ENCODE results near the gene KANSL1. TPM values are rescaled to one million over a fixed set of nuclear protein-coding genes. Genes with fewer than 3 reads are reported as not detected.

KANSL1 gene
- total RNA-seq, 1 donor from 2014 or later: 100 TPM

DNA sequence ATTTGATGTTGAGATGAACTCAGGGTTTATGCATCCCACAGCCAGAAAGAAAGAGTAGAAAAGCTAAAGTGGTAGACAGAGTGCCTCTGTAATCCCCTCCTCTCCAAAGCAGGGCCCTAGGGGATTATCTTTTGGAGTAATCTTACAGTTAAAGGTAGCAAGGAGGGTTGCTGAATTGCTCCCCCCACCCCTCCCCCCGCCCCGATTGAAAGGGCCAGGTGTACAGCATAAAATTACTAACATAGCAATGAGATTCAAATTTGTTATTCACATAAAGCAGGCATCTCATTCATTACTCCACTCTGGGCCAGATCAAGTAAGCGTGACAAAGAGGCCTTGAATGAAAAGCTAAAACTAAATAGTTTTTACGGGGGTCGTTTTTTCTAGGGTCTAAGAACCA lies 121.4 kb downstream of the KANSL1 start:
- peak; percentile 26 for DNase-seq

DNA sequence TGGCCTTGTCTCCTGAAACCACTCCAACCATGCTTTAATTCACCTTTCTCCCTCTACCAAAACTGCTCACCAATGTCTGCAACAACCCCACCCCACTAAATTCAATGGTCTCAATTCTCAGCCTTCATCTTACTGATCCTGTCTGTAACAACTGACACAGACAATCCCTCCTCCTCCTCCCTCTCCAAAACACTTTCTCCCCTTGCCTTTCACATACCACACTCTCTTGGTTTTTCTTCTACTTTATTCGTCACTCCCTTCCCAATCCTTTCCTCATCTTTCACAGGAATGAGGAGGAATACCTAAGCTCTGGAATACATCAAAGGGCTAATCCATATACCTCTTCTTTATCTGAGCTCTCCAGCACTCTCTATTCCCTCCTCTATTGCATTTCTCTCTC lies 128.8 kb downstream of the KANSL1 start:
- DNase-seq: no peak

DNA sequence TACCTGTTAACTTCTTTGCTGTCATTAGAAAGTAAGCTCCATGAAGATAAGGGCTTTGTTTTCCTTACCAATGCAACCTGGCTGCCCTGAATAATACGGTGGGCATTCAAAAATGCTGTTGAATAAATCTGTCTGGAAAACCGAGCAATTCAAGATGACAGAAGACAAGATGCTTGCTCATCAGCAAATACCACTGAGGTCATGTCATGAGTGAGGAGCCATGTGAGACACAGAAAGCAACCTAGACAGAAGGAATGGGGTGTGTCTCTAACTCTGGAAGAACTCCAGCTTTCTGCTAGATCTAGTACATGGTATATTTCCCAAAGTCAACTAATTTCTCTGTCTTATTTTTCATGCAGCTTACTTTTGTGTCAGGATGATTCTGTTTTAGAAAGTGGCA lies 130.0 kb downstream of the KANSL1 start:
- DNase-seq: peak; percentile 27

DNA sequence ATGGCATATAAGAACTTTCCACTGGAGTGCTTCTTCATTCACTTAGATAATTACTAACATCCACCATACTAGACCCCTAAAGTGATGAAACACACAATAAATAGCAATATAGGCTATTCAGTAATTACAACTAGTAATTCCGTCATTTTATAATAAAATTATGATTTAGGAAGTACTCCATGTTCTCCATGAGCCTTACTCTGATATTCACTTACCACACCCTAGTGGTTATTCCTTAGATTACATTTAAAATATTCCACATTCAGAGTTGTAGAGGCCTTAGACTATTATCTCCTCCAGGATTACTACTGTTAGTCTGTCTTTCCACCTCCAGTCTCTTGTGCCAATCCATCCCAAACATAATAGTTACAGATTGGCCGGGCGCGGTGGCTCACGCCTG lies 131.8 kb downstream of the KANSL1 start:
- DNase-seq: no peak

DNA sequence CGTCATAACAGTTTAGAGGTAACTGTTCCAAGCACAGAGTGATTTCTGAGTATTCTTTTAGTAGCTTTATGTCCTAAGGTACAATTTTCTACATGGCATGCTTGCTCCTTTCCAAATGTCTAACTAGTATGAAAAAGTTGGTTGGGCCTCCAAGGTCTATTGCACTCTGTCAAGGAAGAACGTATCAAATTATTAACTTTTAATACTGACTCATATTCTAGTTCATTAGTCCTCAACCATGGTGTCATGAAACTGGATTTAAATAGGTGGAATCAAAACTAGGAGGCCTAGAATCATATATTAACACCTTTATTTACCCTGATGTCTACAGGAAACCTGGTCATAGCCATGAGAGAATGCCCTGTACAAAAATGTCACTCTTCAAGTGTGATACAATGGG lies 132.8 kb downstream of the KANSL1 start:
- DNase-seq: no peak

DNA sequence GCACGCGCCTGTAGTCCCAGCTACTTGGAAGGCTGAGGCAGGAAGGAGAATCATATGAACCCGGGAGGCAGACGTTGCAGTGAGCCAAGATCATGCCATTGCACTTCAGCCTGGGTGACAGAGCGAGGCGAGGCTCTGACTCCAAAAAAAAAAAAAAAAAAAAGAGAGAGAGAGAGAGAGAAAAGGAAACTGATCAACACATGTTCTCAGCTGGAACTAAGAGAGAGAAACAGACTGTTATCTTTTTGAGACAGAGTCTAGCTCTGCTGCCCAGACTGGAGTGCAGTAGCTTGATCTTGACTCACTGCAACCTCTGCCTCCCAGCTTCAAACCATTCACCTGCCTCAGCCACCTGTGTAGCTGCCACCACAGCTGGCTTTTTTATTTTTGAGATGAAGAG lies 133.7 kb downstream of the KANSL1 start:
- no peak for DNase-seq

DNA sequence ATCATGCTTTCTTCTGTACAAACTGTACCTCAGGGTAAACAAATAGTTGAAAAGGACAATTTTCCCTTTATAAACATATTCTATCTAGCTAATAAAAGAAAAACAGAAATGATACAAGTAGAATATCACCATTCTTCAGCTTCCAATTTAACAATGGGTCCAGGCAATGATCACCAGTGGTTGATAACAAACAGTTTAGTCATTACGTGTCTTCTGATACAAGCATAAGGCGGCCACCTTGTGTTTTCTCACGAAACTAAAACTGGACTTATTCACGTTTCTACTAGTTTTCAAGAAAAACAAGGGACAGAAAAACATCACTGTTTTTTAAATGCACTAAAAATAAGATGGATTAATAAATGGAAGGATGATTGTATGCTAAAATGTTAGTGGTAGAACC lies 135.9 kb downstream of the KANSL1 start:
- DNase-seq: no peak

DNA sequence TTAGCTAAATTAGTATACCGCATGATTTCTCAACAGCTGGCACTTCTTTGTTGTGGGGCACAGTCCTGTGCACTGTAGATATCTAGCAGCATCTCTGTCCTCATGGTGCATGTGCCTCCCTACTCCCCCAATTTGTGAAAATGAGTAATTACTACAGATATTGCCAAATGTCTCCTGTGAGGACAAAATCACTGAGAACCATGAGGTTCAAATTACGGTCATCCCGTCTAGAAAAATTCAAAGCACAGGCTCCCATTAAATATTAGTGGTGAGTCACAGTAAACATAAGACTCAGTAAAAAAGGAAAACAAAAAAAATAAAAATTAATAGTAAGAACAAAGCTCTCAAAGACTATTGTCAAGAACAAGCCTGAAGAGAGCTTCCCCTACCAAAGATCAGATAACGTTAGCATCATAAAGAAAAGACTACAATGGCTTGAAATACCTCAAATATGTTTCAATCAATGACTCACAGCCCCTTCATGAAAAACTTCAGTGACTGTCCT lies 136.4 kb downstream of the KANSL1 start:
- no peak for DNase-seq

DNA sequence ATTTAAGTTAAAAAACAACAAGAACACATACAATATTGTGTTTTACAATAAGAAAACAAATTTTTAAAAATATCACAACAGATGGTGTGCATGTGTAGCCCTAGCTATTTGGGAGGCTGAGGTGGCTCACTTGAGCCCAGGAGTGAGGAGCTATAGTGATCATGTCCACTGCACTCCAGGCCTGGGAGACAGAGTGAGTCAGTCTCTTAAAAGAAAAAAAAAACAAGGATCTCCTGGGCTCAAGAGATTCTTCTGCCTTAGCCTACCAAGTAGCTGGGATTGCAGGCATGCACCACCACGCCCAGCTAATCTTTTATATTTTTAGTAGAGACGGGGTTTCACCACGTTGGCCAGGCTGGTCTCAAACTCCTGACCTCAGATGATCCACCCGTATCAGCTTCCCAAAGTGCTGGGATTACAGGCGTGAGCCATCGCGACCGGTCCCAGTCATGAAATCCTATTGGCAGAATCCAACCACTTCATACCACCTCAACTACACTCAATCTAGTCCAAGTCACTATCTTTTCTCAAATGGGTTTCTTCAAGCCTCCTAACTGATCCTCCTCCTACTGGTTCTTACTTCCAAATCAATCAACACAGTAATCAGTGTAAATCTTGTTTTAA lies 139.2 kb downstream of the KANSL1 start:
- no peak for DNase-seq

DNA sequence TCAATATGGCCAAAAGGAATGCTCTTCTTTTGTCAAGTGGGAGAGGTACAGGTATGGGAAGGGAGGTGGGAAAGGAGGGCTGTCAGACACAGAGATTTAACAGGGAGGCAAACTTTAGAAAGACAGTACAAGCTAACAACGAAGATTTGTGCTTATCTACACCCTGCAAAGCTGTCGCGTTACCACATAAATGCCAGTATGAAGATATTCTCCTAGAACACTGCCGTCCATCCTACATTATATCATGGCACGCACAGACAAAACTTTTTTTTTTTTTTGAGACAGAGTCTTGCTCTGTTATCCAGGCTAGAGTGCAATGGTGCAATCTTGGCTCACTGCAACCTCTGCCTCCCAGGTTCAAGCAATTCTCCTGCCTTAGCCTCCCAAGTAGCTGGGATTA lies 143.6 kb downstream of the KANSL1 start:
- DNase-seq: no peak

DNA sequence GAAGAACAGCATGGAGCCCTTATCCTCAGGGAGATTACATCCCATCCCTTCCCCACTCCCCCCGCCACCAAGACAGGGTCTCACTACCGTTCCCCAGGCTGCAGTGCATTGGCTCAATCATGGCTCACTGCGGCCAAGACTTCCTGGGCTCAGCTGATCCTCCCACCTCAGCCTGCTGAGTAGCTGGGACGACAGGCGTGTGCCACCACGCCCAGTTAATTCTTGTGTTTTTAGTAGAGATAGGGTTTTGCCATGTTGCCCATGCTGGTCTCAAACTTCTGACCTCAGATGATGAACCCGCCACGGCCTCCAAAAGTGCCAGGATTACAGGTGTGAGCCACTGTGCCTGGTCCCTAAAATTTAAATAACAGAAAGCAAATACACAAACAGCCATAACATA lies 145.4 kb downstream of the KANSL1 start:
- no peak for DNase-seq

DNA sequence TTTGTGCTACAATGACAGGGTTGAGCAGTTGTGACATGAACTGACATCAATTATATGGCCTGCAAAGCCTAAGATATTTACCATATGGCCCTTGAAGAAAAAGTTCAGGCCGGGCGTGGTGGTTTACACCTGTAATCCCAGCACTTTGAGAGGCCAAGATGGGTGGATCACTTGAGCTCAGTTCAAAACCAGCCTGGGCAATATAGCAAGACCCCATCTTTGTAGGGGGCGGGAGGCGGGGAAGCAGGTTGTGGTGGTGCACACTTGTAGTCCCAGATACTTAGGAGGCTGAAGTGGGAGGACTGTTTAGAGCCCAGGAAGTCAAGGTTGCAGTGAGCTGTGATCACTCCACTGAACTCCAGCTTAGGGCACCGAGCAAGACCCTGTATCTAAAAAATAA lies 145.8 kb downstream of the KANSL1 start:
- no peak for DNase-seq

DNA sequence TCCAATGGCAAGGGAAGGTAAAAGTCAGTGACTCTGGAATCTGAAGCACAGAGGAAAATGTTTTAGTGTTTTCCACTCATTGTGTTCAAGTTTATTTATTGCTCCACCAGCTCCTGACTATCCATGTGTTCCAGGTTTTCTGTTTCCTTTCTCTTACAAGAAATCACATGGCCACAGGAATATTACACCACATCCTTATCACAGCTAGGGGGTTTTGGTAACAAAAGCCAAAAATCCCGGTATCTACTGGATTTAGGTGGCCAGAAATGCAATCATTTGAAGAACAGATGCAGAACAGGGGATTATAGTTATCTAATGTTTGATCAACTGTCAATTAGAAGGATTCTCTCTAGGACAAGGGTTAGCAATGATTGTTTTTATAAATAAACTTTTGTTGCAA lies 146.3 kb downstream of the KANSL1 start:
- DNase-seq: no peak

DNA sequence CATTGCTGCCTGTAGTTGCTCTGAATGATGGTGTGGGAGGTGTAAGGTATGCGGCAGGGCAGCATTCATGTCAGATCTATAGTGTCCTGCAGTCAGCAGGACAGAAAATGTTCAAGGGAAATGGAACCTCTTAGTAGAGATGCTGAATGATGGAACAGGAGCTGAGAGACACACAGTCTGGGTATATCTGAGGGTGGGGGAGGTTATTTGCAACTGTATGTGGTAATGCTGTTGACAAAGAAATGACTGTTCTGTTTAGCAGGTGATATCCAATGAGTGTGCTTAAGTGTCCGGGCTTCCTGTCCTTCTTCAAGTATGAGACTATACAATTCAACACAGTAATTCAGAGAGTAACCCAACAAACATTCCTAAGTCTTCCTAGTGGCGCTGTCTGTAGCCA lies 147.6 kb downstream of the KANSL1 start:
- no peak for DNase-seq

DNA sequence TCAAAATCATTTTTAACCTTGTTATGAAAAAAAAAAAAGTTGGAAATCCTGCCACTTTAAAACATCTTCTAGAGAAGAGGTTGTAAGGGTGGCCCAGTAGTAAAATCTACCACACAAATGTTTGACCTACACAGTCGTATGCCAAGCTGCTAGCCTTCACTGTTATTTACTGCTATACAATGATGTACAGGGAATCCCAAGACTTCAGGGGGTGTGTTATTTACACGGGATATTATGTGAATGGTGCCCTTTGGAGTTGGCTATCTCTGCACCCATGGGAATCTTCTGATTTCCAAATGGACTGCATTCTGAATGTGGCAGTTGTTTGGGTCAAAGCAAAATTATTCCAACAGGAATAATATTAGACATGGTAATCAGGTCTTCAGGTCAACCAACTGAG lies 148.2 kb downstream of the KANSL1 start:
- no peak for DNase-seq

DNA sequence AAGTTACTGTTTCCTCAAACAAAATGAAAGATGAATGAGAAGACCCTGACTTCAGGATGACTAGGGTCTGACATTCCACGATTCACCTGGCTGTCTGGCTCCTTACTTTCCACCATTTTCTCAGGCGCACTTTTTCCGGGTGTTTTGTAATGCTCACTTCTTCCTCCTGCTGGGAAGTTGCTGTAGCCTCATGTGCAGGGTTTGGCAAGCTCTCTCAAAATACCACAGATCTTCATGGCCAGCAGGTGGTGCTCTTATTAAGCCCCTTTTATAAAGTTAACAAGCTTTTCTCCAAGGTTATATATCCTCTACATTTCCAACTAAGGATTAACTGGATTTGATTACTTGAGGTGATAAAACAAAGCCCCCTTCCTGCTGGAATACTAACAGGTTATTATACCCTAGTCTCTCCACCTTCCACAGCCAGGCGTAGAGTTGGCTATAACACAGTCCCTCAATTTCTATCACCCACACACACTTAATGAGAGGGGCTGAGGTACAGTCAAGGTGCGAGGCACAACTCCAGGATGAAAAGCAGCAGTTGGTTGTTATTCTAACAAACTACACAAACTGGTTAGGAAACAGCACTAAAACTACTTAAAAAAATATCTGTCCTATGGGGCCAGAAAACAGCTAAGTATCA lies 148.8 kb downstream of the KANSL1 start:
- DNase-seq: peak; percentile 91

DNA sequence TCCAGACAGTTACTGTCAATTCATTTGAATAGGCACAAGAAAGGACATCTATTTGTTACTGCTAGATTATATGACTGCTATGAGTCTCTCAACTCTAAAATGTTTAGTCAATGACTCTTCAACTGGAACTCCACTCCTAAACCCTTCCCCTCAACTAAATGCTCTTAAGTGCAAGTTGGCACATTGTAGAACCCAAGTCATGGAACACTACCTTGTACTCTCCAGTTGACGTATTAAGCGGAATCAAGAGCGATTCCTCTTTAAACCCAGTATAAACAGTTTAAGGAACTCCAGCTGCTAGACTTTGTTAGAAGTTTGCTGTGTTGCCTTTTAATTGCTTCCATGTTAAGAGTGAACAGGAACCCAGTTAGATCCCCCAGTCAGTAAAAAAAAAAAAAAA lies 149.6 kb downstream of the KANSL1 start:
- DNase-seq: no peak

DNA sequence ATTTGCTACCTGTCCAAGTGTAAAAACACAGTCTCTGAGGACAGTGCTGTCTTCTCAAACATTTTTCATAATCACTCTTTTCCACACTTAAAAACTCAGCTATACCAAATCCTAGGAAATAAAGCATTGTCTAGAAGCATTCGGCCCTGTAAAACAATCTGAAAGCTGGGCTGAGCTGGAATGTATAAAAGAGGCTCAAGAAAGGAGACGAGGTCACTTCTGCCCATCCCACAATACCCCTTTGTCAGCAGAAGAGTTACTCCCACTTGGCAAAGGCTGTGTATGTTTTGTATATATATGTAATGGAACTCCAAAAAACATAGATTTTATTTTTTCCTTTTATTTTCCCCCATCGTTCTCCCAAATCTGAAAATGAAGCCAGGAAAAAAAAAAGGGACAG lies 150.3 kb downstream of the KANSL1 start:
- no peak for DNase-seq

DNA sequence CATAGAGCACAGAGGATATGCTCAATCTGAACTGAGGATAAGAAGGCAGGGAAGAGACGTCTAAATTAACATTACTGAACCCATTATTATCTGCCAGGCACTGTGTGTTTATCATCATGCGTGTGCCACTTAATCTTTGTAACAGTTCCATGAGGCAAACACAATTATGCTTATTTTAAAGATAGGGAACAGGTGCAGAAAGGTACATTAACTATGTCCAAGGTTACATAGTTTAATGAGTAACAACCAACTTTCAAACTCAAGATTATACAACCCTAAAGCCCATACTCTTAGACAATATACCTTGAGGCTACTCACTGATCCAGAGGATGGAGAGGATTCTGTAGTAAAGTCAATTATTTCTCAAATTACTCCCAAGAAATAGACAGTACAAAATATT lies 151.0 kb downstream of the KANSL1 start:
- DNase-seq: no peak

DNA sequence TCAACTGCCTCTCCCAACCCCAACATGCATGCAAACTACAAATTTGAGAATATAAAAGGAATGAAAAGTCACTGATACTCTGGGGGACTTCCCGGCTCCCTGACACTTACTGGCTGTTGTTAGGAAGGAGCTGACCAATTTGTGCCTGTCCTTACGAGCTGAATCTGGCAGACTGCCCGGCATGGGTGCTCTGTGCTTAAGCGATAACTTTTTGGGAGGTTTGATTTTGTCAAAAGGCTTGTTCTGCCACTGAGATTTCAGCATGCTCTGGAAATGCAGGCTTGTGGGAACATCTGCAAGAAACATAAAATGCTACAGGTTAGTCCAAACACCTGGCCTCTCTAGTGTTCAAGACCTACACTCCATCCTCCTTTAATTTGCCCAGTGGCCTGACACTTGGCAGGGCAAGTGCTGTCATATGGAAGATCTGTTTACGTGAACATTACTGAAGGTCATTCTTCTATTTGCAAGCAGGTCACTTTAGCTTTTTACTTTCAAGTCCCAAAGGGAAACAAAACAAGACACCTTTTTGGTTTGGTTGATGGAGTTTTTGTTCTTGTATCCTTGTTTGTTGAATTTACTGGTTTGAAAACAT lies 153.5 kb downstream of the KANSL1 start:
- no peak for DNase-seq

DNA sequence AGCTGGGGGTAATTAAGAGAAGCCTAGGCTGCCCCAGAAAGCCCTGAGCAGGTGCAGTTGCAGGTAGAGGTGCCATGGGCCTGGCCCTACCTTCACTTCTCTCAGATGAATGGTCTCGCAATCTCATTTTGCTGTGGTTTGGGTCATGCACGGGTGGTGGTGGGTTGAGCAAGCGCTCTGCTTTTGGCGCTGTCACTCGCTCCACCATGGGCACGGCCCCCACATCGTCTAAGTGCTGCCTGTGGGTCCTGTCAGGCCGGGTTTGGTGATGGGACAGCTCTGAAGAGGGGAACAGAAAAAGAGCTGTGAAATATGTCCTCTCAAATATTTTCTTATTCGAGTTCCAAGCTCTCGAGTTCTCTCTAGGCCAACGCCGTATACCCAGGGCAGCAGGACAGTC lies 154.3 kb downstream of the KANSL1 start:
- DNase-seq: no peak

DNA sequence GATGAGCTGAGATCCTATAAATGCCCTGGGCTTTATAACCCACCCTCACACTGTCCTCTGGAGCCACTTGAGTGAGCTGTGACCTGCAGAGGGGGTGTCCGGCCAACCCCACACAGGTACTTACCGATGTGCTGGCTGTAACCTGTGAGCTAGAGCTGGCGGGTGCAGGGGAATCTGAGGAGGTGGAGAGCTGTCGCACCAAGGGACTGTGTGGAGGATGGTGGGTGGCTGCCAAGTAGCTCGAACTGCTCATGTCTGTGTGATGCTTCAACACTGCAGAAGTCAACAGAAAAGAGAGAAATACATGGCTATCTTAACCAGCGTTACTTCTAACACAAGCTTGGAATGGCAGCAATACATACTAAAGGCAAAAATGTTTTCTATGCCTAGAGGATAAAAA lies 154.8 kb downstream of the KANSL1 start:
- DNase-seq: no peak

DNA sequence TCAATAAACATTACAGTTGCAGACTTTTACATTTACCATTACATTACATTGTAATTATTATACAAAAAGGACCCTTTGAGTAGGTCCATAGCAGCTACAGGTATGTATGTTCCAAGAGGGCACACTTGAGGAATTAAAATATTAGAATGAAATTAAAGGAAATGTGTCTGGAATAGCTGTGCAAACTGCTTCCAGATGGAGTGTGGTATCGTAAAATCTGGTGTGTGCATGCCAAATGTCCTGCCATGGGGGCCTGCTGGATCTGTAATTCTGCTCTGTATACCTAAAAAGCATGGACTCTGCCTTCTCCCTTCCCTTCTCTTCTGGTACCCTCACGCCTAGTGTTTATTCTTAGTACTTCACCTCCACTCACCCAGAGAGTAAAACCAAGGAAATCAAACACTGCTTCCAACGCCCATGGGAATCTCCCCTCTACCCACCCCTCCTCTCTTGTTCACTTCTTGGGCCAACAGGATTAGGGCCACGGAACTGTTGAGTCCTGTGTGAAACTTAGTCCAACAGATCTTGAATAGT lies 155.4 kb downstream of the KANSL1 start:
- DNase-seq: no peak

DNA sequence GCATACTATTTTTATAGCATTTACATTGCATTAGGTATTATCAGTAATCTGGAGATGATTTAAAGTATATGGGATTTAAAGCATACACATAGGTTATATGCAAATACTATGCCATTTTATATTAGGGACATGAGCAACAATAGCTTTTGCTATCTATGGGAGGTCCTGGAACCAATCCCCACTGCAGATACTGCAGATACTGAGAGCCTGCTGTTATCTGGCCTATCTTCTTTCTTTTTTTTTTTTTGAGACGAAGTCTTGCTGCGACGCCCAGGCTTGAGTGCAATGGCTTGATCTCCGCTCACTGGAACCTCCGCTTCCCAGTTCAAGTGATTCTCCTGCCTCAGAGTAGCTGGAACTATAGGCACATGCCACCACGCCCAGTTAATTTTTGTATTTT lies 156.7 kb downstream of the KANSL1 start:
- no peak for DNase-seq
